HT1080 (cell line): ENCODE data around the gene ALDH4A1. TPM values are rescaled to one million over a fixed set of nuclear protein-coding genes. Genes with fewer than 3 reads are reported as not detected.
"Not testable (repeated sequence)": the region's sequence is repeated elsewhere in the genome, so short reads cannot be mapped to it uniquely, and the experiment has no call there.

Source experiments
- DNase-seq: peaks from one replicate; pipeline ENCODE4 v3.0.0-alpha.2; 2015; ENCODE audit warnings: low read depth
- small RNA-seq: library from RNA; depleted of rRNA; stranded (forward); fragments of <200 nt; gene quantifications from one replicate; pipeline ENCODE3, GENCODE V24; 2014
- total RNA-seq: library from RNA; depleted of rRNA; stranded (reverse); fragments of >200 nt; shearing (Covaris generic); gene quantifications from 2 replicates; pipeline ENCODE4 v1.2.3, GENCODE V29; 2014; rRNA removed

ALDH4A1 gene
- total RNA-seq, 1 experiment from 2014 or later: 2.5 TPM

- no peak for DNase-seq
Observed at GRCh38 chr1:18858070-18858688, 44.2 kb downstream of the ALDH4A1 start.

GRCh38 chr1:18856435-18856834 is 45.9 kb downstream of the ALDH4A1 start:
- DNase-seq: no peak

GRCh38 chr1:18855573-18855972 is 46.8 kb downstream of the ALDH4A1 start:
- no peak for DNase-seq

GRCh38 chr1:18854331-18855025 is 47.9 kb downstream of the ALDH4A1 start:
- no peak for DNase-seq

- no peak for DNase-seq
Observed at GRCh38 chr1:18852501-18852900, 49.9 kb downstream of the ALDH4A1 start.

GRCh38 chr1:18849261-18849711 is 53.1 kb downstream of the ALDH4A1 start:
- DNase-seq: no peak

- not testable (repeated sequence) for DNase-seq
Observed at GRCh38 chr1:18847723-18848122, 54.6 kb downstream of the ALDH4A1 start.

- no peak for DNase-seq
Observed at GRCh38 chr1:18840145-18840544, 62.2 kb downstream of the ALDH4A1 start.

GRCh38 chr1:18836654-18837053 is 65.7 kb downstream of the ALDH4A1 start:
- no peak for DNase-seq

GRCh38 chr1:18832319-18832718 is 70.0 kb downstream of the ALDH4A1 start:
- DNase-seq: not testable (repeated sequence)

- DNase-seq: no peak
Observed at GRCh38 chr1:18831656-18832055, 70.7 kb downstream of the ALDH4A1 start.

GRCh38 chr1:18830596-18830995 is 71.8 kb downstream of the ALDH4A1 start:
- DNase-seq: no peak

- DNase-seq: no peak
Observed at GRCh38 chr1:18829671-18830070, 72.7 kb downstream of the ALDH4A1 start.

GRCh38 chr1:18828224-18828623 is 74.1 kb downstream of the ALDH4A1 start:
- no peak for DNase-seq

- no peak for DNase-seq
Observed at GRCh38 chr1:18823438-18823837, 78.9 kb downstream of the ALDH4A1 start.

Small RNA genes within 50 kb of the gene (small RNA-seq; reads per million reads assigned to genes)
- gene MIR1290 (not detected), gene MIR4695 (not detected)

Other genes with a start within 250 kb of the ALDH4A1 start
- not detected in 2 replicates for gene TAS1R2, start 42.9 kb downstream of the ALDH4A1 start, total RNA-seq
- 20.1 and 34.6 TPM in 2 replicates for gene IFFO2, start 54.1 kb upstream of the ALDH4A1 start, total RNA-seq